GM19468 (cell line): ENCODE results near the gene ECE2.
A peak's percentile ranks its signal among the peaks of the same experiment; 100 is the strongest.

Experiments used
- ATAC-seq: cut with Tn5 transposase; IDR thresholded peaks from one replicate; pipeline ENCODE4 v1.9.1; 2021; ENCODE audit warnings: mild to moderate bottlenecking, moderate library complexity, moderate number of reproducible peaks; ENCODE audit not compliant: unreplicated experiment; ENCODE audit errors: extremely low read depth

Gene ECE2

GRCh38 chr3:184306341-184306972 lies 30.6 kb downstream of the ECE2 start:
- ATAC-seq, result no peak

GRCh38 chr3:184307915-184308314 lies 32.1 kb downstream of the ECE2 start:
- no peak for ATAC-seq

DNA sequence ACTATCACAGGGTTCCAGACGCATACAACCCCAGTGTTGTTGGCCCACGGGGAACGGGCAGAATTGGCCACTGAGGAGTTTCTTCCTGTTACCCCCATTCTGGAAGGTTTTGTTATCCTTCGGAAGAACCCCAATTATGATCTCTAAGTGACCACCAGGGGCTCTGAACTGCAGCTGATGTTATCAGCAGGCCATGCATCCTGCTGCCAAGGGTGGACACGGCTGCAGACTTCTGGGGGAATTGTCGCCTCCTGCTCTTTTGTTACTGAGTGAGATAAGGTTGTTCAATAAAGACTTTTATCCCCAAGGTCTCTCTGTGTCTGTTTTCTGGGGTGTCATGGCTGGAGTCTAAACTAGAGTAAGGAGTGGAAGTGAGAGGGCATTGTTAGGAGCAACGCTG lies 32.9 kb downstream of the ECE2 start:
- ATAC-seq, result no peak

- ATAC-seq, result no peak
These were observed 35.8 kb downstream of the ECE2 start for GRCh38 chr3:184311633-184312032.

DNA sequence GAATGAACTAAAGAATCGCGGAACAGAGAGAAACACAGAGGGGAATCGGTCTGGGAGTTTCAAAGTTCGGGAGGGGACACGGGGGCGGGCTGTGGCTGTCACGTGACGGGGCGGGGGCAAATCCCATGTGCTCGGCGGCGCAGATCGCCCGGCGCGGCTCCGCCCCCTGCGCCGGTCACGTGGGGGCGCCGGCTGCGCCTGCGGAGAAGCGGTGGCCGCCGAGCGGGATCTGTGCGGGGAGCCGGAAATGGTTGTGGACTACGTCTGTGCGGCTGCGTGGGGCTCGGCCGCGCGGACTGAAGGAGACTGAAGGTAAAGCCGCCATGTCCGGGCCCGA lies 38.5 kb downstream of the ECE2 start, which contains the start of gene EIF4G1:
Gene EIF4G1 (plus strand): TSS at position 244 of the 337 bp plus-strand sequence. CDS start 1,191 bp downstream, outside the sequence.
- peak; percentile 61 for ATAC-seq

DNA sequence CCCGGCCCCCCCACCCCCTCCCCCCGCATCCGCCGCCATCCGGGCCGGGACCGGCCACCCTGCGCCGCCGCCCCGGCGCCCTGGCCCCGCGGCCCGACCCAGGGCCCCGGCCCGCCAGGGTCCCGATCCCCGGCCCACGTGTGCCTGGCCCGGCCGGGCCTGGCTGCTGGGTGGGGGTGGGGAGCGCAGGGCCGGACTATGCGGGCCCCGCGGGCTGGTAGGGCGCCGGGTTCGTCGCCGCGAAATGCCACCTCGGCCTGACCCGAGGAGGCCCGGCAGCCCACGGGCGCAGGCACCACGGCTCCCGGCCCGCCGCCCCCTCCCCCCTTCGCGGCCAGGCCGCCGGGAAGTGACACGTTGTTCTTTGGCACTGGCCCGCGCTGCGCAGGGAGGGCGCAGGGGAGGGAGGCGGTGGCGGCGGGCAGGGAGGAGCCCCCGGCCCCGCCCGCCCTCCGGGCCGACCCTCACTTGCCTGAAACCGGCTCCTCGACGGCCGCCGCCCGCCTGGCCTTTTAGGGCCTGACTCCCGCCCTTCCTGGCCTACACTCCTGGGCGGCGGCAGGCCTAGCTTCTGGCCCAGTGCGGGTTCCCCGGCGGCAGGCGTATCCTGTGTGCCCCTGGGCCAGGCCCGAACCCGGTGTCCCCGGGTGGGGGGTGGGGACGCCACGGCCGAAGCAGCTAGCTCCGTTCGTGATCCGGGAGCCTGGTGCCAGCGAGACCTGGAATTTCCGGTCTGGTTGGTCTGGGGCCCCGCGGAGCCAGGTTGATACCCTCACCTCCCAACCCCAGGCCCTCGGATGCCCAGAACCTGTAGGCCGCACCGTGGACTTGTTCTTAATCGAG lies 39.1 kb downstream of the ECE2 start:
- peak; percentile 42 for ATAC-seq

DNA sequence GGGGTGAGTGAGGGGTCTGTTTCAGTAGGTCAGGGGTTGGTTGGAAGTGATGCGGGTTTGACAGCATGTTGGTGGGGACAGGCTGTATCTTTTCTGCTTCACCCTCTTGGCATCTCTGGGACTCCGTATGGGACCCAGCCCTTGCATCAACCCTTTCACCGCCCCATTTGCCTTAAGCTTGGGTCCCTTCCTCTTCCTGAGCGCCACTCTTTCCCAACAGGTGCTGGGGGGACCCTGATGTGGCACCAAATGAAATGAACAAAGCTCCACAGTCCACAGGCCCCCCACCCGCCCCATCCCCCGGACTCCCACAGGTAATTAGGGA lies 39.7 kb downstream of the ECE2 start:
- no peak for ATAC-seq

- no peak for ATAC-seq
These were observed 40.2 kb downstream of the ECE2 start for GRCh38 chr3:184315871-184316661.

GRCh38 chr3:184316792-184317191 lies 41.0 kb downstream of the ECE2 start:
- no peak for ATAC-seq

DNA sequence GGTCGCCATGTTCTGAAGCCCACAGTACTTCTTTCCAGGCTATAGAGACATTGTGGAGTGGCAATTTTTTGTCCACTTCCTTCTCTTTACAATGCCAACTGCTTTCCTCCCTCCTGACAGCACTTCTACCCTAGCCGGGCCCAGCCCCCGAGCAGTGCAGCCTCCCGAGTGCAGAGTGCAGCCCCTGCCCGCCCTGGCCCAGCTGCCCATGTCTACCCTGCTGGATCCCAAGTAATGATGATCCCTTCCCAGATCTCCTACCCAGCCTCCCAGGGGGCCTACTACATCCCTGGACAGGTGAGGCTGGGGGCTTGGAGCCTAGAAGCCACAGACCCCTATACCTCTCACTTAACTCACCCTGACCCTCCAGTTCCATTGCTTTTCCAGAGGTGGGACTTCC lies 41.4 kb downstream of the ECE2 start:
- no peak for ATAC-seq

- ATAC-seq, result no peak
These were observed 44.3 kb downstream of the ECE2 start for GRCh38 chr3:184320104-184320445.

DNA sequence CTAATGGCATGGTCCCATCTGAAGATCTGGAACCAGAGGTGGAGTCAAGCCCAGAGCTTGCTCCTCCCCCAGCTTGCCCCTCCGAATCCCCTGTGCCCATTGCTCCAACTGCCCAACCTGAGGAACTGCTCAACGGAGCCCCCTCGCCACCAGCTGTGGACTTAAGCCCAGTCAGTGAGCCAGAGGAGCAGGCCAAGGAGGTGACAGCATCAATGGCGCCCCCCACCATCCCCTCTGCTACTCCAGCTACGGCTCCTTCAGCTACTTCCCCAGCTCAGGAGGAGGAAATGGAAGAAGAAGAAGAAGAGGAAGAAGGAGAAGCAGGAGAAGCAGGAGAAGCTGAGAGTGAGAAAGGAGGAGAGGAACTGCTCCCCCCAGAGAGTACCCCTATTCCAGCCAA lies 45.8 kb downstream of the ECE2 start:
- ATAC-seq, result no peak

DNA sequence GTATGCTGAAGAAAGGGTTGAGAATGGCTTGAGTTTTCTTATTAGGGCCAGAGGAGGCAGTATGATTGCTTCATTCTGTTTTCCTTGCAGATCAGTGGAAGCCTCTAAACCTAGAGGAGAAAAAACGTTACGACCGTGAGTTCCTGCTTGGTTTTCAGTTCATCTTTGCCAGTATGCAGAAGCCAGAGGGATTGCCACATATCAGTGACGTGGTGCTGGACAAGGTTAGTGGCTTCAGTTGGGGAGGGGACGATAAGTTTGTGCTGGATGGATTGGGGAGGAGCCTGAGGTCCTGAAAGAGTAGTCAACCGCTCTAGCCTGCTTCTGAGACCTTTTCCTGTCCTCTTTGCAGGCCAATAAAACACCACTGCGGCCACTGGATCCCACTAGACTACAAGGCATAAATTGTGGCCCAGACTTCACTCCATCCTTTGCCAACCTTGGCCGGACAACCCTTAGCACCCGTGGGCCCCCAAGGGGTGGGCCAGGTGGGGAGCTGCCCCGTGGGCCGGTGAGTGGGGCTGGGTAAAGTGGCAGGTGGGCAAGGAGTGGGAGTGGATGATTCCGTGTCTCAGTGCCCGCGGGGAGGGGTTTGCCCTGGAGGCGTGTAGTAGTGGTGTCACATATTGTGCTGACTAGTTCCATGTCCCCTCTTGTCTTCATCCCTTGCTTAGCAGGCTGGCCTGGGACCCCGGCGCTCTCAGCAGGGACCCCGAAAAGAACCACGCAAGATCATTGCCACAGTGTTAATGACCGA lies 47.1 kb downstream of the ECE2 start:
- no peak for ATAC-seq

GRCh38 chr3:184323696-184324095 lies 47.9 kb downstream of the ECE2 start:
- no peak for ATAC-seq

DNA sequence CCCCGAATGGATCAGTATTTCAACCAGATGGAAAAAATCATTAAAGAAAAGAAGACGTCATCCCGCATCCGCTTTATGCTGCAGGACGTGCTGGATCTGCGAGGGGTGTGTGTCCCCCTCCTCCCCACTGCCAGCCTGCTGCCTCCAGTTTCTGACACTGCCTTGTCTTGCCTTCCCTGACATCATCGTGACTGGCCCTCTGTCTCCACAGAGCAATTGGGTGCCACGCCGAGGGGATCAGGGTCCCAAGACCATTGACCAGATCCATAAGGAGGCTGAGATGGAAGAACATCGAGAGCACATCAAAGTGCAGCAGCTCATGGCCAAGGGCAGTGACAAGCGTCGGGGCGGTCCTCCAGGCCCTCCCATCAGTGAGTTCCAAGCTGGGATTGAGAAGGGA lies 49.4 kb downstream of the ECE2 start:
- ATAC-seq, result no peak

DNA sequence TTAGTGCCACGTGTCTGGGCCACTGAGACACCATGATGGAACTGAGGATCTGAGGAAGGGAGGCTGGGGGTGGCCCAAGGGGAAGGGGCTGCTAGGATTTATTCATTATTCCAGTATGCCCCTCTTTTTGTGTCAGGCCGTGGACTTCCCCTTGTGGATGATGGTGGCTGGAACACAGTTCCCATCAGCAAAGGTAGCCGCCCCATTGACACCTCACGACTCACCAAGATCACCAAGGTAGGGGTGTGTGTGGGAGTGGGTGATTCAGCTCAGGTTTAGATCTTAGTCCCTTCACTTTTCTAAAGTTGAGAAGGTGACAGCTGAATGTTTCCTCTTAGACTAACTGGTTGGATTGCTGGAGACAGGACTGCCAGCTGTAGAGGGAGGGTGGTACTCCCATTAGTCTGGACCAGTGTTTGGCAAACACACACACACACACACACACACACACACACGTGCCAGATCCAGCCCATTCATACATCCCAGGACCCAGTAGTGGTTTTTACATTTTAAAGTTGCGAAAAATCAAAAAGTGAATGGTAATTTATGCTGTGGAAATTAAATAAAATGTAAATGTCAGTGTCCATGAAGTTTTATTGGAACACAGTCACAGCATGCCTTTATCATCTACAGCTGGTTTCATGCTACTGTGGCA lies 50.0 kb downstream of the ECE2 start:
- no peak for ATAC-seq

- no peak for ATAC-seq
These were observed 51.3 kb downstream of the ECE2 start for GRCh38 chr3:184327171-184327570.

DNA sequence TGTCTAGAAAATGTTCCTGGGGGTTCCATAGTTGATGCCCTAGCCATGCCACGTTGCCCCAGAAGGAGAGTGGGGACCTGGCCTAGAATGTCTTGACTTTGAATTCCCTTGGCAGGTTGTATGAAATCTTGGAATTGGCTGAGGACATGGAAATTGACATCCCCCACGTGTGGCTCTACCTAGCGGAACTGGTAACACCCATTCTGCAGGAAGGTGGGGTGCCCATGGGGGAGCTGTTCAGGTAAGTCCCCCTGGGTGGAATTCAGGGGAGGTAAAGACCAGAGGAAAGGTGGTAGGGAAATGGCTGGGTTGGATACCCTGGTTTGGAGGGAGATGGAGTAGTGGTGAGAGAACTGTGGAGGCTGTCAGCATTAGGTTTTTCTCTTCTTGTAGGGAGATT lies 52.7 kb downstream of the ECE2 start:
- ATAC-seq, result no peak

DNA sequence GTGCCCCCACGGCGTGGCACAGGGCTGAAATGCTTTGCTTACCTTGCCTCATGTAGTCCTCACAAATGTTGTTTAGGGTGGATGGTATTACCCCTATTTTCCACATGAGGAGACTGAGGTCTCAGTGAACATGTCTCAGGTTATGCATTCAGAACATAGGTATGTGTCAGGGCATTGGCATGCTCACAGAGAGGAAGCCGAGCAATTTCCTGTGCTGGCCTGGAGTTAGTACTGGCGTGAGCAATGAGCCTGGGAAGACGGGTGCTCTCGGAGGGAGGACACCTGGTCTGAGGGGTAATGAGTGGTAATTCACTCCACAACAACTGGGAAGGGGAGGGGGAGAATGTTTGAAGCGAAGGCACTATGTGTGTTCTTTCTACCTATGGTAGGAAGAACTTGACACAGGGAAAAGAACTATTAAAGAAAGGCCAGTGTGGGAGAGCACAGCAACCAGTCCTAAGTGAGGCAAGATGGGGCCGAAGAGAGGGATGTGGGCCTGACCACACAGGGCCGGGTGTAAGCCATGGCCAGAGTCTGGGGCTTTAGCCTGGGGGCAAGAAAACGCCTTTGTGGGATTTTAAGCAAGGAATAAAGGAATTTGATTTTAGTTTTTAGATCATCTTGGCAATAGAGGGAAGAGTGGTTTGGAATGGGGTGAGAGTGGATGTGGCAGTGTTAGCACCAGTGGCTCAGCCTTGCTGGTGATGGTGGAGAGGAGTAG lies 56.7 kb downstream of the ECE2 start:
- ATAC-seq, result no peak
